Left kidney (tissue), 8 donors: ENCODE measurements around the gene SNX30. TPM values are rescaled to one million over a fixed set of nuclear protein-coding genes. Genes with fewer than 3 reads are reported as not detected.
"Not testable (repeated sequence)": the region's sequence is repeated elsewhere in the genome, so short reads cannot be mapped to it uniquely, and the experiment has no call there.

Experiments used
- DNase-seq: peaks from one replicate; pipeline ENCODE4 v3.0.0-alpha.2; 2013
- long read RNA-seq, 8 donors: transcript quantifications; one replicate each; lab custom pipeline, GENCODE V29; 2026
- polyA plus RNA-seq: library from polyadenylated mRNA; unstranded; fragments of 120-200 nt; gene quantifications from one replicate; pipeline ENCODE4 v1.2.1, GENCODE V29; 2013; ENCODE audit not compliant: insufficient read length

The SNX30 gene, protein sequence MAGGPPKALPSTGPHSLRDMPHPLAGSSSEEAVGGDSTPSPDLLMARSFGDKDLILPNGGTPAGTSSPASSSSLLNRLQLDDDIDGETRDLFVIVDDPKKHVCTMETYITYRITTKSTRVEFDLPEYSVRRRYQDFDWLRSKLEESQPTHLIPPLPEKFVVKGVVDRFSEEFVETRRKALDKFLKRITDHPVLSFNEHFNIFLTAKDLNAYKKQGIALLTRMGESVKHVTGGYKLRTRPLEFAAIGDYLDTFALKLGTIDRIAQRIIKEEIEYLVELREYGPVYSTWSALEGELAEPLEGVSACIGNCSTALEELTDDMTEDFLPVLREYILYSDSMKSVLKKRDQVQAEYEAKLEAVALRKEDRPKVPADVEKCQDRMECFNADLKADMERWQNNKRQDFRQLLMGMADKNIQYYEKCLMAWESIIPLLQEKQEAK
- polyA plus RNA-seq, result 22.2 TPM
- long read RNA-seq, donor 1, full-length matches to known transcripts, result 2 of 2 reads
- long read RNA-seq, donor 1, partial matches to known transcripts, result 0 of 2 reads
- long read RNA-seq, donor 1, other reads (novel, unspliced or antisense), result 0 of 2 reads
- long read RNA-seq, donor 2, partial matches to known transcripts, result 7 of 7 reads
- long read RNA-seq, donor 2, other reads (novel, unspliced or antisense), result 0 of 7 reads
- long read RNA-seq, donor 3, full-length matches to known transcripts, result 2 of 2 reads
- long read RNA-seq, donor 3, partial matches to known transcripts, result 0 of 2 reads
- long read RNA-seq, donor 3, other reads (novel, unspliced or antisense), result 0 of 2 reads
- long read RNA-seq, donor 4, result 0 reads
- long read RNA-seq, donor 5, full-length matches to known transcripts, result 4 of 4 reads
- long read RNA-seq, donor 5, partial matches to known transcripts, result 0 of 4 reads
- long read RNA-seq, donor 5, other reads (novel, unspliced or antisense), result 0 of 4 reads
- long read RNA-seq, donor 6, full-length matches to known transcripts, result 3 of 3 reads
- long read RNA-seq, donor 6, partial matches to known transcripts, result 0 of 3 reads
- long read RNA-seq, donor 6, other reads (novel, unspliced or antisense), result 0 of 3 reads
- long read RNA-seq, donor 7, full-length matches to known transcripts, result 3 of 17 reads
- long read RNA-seq, donor 7, partial matches to known transcripts, result 14 of 17 reads
- long read RNA-seq, donor 7, other reads (novel, unspliced or antisense), result 0 of 17 reads
- long read RNA-seq, donor 8, result 0 reads

DNA sequence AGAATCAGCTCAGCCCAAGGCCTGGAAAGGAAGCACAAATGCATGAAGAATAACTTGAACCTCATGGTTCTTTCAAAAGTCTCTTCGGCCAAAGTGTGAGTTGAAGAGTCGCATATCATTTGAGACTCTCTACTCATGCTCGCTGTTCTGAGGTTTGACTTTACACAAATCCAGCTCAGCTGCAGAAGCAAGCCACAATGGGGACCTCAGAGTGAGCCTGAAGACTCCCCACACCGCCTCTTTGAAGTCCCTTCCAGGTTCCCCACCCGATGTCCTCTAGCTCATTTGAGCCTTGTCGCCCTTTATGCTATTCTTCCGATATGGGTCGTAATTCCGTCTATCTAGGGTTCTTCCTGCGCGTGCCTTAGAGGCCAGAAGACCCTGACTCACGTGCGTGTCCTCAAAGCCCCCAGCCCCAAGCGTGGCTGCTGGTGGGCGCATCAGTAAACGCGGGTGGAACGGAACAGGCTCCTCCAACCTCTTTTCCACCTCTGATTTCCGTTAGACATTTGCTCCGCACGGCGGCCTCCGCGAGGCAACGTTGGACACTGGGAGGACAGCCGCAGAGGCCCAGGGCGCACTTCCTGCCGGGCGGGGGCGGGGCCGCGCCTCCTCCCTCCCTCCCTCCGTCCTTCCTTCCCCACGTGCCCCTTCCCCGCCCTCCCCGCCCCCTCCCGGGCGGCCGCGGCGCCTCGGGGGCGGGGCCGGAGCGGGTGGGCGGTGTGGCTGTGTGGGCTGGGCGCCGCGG lies at the start of gene SNX30:
TSS of gene SNX30 (plus strand) at position 745 of the 748 bp plus-strand sequence. CDS start 242 bp downstream, outside the sequence.
- peak; percentile 90 for DNase-seq

DNA sequence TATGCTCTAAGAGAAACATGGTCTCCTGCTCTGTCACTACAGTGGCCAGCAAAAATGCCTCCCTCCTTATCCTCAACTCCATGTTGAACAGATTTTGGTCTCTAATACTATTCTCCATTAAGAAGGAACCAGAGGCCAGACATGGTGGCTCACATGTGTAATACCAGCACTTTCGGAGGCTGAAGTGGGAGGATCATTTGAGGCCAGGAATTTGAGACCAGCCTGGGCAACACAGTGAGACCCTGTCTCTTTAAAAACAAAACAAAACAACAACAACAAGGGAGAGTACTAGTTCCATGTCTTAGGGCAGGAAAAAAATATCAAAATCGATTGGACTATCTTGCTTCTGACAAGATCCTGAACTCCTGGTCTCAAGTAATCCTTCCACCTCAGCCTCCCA lies 47.3 kb upstream of the SNX30 start:
- no peak for DNase-seq

DNA sequence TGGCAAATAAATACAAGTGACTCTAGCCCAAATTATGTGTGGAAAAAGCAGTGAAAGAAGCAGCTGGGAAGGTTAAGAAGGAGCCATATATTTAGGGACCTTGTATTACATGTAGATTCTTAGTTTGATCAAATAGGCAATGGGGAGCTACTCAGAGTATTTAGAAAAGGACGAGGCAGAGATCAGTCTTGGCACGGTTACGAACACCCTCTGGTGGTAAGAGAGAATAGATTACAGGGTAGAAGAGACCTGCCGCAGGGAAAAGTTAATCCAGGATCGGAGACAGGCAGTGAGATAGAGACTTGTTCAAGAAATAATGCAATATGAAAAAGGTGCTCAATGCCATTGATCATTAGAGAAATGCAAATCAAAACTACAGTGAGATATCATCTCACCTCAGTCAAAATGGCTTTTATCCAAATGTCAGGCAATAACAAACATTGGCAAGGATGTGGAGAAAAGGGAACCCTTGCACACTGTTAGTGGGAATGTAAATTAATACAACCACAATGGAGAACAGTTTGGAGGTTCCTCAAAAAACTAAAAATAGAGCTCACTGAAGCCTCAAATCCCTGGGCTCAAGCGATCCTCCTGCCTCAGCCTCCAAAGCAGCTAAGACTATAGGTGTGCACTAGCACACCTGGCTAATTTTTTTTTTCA lies 44.7 kb upstream of the SNX30 start:
- DNase-seq, result peak; percentile 57

DNA sequence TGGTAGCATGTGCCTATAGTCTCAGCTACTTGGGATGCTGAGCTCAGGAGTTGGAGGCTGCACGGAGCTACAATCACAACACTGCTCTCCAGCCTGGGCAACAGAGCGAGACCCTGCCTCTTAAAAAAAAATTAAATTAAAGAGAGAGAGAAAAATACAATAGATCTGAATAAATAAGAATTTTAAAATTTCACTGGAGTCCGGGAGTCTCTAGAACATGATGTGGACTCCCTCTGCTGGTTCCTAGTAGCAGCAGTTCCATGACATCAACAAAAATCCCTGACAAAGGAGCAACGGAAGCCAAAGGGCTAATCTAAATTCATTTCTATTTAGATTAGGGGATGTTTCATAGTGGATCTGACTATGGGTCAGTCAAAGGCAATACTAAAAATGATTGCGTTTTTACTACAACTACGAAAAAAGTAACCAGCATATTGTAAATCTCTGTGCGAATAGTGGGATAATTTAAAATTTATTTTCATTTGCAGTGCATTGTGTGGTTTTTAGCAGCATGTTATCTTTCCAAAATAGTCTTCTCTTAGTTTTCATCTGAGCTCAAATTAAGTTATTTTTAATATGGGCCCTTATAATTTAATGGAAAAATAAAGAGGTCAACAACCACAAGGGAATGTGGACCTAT lies 39.4 kb upstream of the SNX30 start:
- DNase-seq, result no peak

DNA sequence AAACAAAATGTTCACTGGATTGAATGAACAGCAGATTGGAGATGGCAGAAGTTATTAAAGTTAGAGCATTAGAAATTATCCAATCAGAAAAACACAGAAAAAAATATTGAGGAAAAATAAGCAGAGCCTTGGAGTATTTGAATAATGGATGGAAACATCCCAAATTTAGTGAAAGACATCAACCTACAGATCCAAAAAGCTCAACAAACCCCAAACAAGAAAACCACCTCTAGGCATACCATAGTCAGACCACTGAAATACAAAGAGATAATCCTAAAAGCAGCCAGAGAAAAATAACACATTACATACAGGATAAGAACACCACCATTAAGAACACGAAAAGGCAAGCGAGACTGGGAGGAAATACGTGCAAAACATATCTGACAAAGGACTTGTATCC lies 37.9 kb upstream of the SNX30 start:
- no peak for DNase-seq

DNA sequence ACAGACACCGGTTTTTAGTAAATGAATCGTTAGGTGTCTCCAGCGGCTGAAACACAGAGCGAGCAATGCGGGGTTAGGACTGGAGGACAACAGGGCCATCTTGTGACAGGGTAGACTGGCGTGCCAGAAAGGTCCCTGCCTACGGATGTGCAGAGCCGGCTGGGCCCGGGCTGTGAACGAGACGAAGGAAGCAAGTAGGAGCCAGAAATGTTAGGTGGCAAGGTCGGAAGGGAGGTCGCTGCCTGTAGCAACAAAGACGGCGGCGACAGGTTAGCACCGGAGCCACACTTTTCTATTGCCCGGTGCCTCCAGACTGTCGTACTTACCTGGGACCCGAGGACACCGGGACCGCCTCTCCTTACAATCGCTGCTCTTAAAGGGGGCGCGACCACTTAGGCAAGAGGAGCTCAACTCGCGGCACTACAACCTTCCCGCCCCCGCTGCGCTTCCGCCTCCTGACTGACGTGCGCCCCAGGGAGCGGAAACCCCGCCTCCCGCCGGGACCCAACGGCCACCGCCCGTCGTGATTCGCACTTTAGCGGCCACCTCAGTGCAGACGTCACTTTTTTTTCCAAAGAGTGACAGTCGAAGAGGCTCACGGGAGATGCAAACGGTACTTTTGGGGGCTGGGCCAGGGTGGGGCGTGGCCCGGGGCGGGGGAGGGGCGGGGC lies 32.8 kb upstream of the SNX30 start, which contains the start of gene INIP:
TSS of gene INIP (minus strand) at position 457 of the 671 bp plus-strand sequence. CDS start 1,632 bp downstream, outside the sequence.
- DNase-seq, result peak; percentile 96

DNA sequence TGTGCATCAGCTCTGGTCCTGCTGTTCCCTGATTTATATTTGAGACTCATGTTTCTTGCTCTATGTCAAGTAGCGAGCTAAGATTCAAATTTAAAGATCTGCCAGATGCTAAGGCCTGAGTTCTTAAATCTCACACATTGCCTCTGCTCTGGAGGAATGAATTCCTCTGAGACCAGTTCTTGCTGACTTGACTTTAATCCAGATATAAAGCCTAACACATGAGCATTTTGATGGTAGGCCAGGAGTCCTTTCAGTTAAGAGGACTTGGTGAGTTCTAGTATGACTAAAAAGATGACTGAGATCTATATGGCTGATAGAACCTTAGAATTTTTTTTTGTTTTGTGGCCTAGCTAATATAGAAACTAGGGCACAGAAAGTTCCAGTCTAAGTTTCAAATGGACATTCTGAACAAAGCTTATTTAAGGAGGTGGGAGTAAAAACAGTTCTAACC lies 31.3 kb upstream of the SNX30 start:
- no peak for DNase-seq

DNA sequence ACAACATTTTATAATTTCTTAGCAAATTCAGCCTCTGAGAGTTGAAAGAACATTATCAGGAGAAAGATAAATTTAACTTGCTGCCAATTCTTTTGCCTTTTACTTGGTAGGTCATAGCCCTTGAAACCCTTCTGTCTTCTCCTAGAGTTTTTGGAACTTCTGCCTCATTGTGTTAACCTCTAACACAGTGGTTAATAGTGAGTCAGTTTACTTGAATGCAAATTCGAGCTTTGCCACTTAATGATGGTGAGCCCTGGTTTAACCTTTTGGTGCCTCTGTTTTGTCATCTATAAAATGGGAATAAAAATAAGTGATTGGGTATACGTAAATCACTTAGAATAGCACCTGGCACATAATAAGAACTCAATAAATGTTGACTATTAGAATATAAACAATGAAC lies 30.9 kb upstream of the SNX30 start:
- no peak for DNase-seq

DNA sequence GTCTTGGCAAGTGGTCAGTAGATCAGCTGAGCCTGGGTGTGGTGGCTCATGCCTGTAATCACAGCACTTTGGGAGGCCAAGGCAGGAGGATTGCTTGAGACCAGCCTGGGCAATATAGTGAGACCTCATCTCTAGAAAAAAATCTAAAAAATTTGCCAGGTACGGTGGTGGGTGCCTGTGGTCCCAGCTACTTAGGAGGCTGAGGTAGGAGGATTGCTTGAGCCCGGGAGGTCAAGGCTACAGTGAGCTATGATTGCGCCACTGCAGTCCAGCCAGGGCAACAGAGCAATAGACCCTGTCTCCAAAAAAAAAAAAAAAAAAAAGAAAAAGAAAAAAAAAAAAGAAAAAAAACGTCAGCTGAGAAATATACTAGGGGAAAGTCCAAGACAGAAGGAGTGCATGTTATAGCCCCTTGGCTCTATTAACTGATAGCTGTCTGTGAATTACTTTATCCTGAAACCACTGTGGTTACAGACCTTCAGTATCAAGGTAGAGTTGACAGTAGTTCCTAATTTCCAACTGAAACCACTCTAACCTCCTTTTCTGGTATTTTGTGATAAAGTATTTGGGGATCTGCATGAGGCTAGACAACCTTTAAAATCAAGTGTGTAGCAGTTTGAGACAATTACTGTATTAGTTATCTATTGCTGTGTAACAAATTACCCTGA lies 30.3 kb upstream of the SNX30 start:
- DNase-seq, result no peak

DNA sequence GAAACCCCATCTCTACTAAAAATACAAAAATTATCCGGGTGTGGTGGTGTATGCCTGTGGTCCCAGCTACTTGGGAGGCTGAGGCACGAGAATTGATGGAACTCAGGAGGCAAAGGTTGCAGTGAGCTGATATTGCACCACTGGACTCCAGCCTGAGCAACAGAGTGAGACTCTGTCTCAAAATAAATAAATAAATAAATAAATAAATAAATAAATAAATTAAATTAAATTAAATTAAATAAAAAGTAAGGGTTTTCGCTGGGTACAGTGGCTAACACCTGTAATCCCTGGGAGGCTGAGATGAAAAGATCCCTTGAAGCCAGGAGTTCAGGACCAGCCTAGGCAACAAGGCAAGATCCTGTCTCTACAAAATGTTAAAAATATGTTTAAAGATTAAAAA lies 27.8 kb upstream of the SNX30 start:
- not testable (repeated sequence) for DNase-seq

DNA sequence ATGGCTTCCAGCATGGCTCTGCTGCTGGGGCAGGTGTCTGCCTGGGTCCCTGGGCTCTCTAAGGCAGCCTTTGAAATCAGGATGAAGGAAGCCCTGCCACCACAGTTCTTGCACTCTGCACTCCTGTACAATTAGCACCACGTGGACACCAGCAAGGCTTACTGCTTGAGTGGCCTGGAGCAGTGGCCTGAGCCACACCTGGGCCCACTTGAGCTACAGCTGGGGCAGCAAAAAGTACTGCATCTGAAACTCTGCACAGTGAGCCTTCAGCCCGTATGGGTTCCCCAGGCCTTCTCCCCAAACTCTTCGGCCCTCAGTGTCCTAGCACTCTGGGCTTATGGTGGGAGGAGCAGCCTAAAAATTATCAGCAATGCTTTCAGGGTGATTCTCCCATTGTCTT lies 24.6 kb upstream of the SNX30 start:
- no peak for DNase-seq

DNA sequence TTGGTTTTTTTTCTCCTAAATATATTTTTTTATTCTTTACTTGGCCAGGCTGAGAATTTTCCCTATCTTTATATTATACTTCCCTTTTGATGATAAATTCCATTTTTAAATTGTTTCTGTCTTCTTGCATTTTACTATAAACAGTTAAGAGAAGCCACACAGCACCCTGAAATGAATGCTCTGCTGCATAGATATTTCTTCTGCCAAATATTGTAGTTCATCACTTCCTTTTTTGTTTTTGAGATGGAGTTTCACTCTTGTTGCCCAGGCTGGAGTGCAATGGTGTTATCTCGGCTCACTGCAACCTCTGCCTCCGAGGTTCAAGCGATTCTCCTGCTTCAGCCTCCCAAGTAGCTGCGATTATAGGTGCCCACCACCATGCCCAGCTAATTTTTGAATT lies 24.1 kb upstream of the SNX30 start:
- DNase-seq, result no peak

DNA sequence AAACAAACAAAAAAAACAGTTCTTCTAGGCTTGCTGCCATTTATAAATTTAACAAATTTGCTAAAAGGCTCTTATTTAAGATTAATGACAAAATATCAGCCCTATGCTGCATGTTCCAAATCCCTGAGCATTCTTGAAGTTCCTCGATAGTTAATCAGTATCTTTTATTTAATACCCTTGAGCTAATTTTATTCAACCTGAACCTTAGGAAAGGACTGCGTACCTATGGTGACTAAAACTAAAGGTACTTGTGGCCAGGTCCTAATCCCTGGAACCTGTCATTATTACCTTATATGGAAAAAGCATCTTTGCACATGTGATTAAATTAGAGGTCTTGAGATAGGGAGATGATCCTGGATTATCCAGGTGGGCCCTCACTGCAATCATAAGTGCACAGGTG lies 22.2 kb upstream of the SNX30 start:
- DNase-seq, result no peak

DNA sequence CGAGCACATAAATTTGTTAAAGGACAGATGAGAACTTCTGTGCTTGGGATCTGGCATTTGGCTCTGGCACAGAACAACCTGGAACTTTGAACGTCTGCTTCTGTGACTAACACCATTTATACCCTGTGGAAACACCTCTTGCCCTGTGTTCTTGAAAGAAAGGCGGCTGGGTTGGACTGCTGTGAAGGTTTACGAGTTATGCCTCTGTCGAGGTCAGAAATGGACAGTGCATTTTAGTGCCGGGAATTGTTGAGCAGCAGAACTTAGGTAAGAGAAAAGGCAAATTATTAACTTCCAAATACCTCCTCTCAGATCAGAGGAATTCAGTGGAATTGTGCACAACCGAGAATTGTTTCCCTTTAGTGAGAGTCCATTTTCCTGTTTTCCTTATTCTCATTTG lies 18.6 kb upstream of the SNX30 start:
- DNase-seq, result no peak

DNA sequence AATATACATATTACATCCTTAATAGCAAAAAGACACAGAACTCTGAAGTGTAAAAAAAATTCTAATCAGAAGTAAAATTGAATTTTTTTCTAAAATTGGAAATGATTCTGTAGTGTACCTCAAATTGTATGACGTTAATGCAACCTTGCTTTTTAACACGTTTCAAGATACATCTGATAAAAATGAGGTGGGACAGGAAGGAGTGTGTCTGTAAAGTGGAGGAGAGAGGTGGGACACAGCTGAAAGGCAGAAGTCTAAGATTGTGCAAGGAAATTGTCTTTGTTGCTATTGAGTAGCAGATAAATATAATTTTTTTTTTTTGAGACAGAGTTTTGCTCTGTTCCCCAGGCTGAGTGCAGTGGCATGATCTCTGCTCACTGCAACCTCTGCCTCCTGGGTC lies 15.7 kb upstream of the SNX30 start:
- no peak for DNase-seq

DNA sequence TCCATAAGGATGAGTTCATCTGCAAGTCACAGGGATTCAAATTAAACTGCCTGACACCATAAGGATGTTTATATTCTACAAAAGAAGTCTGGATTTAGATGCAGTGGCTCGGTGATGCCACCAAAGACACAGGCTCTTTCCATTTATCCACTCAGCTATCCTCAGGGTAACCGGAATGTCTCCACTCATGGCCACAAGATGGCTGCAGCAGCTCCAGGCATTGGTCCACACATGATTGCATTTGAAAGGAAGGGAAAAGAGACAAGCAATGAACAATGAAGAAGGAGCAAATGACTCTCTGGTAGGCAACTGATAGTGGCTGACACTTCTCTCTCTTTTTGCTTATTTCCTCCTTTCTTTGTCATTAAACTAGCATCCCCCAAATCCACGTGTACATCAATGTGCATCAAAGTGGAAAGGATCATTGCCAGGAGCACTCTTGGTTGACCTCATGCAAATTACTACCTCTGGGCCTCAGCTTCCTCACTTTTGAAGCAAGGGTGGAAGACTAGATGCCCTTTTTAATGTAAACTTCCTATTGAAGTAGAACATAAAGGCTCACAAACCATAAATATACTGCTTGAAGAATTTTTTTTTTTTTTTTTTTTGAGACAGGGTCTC lies 7.2 kb upstream of the SNX30 start:
- no peak for DNase-seq

DNA sequence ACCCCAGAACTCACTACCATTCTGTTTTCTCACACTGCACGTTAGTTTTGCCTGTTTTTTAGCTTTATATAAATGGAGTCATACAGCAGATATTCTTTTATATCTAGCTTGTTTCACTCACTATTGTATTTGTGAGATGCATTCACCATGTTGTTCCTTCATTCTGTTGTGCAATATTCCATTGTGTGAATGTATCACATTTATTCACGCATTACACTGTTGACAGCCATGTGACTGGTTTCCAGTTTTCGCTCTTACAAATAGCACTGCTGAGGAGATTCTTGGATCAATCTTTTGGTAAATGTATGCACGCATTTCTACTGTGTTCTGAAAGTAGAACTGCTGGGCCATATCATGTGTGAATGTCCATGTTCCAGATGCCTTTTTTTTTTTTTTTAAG lies 6.4 kb upstream of the SNX30 start:
- DNase-seq, result no peak

DNA sequence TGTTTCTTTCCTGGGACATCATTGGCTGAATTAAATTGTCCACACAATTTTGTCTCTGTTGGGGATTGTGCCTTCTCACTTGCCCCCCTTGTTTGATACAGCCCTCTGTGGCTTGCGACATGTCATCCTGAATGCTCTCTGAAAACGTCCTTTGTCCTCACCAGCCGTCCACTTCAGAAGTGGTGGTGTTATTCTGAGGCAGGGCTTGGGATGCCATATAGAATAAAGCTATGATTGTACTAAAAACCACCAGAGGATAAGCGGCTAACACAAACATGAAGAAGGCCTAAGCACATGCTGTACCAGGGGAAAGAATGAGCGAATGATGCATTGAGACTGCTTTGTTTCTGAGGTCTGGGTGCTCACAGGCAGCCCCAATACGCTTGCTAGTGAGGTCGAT lies 3.5 kb upstream of the SNX30 start:
- DNase-seq, result no peak

DNA sequence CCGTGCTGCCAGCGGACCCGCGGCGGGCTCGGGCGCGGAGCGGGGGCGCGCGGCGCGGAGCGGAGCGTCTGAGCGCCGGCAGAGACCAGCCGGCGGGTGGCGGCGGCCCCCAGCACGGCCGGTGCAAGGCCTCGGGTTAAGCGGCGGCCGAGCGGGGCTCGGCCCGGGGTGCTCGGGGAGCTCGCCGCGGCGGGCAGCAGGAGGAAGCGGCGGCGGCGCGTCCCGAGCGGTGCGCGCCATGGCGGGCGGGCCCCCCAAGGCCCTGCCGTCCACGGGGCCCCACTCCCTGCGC lies 150 bp downstream of the SNX30 start:
- no peak for DNase-seq
